ENCODE measurements around the gene TMEM18.
A peak's percentile ranks its signal among the peaks of the same experiment; 100 is the strongest.

The TMEM18 gene
- 15.9 to 24.4 (median 21.7) reads per million in 3 donors for total RNA-seq

DNA sequence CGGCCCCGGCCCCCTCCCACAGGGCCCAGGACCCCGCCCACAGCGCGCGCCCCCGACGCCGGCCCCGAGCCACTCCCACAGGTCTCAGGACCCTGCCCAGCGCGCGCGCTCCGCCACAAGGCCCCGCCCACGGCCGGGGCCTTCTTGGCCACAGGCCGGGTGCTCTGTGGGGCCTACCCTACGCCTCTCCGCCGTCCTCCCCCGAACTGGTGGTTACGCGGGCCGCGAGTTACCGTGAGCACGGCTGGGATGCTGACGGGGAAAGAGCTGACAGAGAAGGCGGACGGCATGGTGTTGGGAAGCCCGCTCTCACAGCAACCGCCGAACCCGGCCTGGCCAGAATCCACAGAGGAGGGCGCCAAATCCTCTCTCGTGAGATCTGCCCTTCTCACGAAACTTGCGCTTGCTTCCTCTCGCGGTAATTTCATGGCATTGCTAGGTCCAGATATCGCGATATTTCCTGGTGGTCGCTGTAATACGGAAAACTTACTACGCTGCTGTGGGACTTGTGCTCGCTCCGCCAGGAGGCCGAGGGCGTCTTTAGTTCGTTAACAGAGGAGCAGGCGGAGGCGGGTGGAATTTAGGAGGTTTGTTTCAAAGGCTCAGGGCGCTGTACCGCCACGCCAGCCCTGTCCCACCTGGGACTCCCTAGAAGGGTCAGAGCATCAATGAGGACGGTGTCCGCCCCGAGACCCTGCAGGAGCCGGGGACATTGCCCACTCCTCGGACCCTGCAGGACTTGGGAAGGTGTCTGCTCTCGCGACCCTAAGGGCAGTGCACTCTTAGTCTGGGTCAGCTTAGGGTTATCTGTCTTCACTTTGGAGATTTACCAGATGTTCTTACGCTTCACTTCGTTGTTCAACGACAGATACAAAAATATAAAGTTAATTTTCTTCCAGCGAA is at the start of gene TMEM18:
Gene TMEM18 (minus strand): TSS at position 351 of the 903 bp plus-strand sequence. CDS start 61 bp downstream, at position 290.
- peak; percentile 83 to 90 (median 89) for DNase-seq
- Histone ChIP-seq H3K4me1 (ENCODE audit: control insufficient read depth, insufficient read depth, low read length, poor library complexity, severe bottlenecking) (peaks cover 3% of the 10 kb centered on the region), H3K27ac (ENCODE audit: insufficient read depth, low read length, poor library complexity, severe bottlenecking) (peak within 1 kb of the TSS; percentile 100), H3K4me3 (ENCODE audit: insufficient read depth, low read depth, low read length, poor library complexity, severe bottlenecking) (peak within 1 kb of the TSS; percentile 80), H3K27me3 (replicated peaks; ENCODE audit: control insufficient read depth, insufficient read depth, low read length, poor library complexity, severe bottlenecking) (no peaks in the 10 kb centered on the region), H3K36me3 (ENCODE audit: control insufficient read depth, insufficient read depth, low read length) (peaks cover 10% of the 10 kb centered on the region), H3K9me3 (ENCODE audit: control insufficient read depth, low read length) (no peaks in the 10 kb centered on the region)

GRCh38 chr2:726169-726568 is 49.0 kb upstream of the TMEM18 start:
- Histone ChIP-seq H3K27me3 (replicated peaks; ENCODE audit: control insufficient read depth, insufficient read depth, low read length, poor library complexity, severe bottlenecking) (no peaks in the 10 kb centered on the region), H3K4me3 (ENCODE audit: insufficient read depth, low read depth, low read length, poor library complexity, severe bottlenecking) (no peak overlapping the region), H3K4me1 (ENCODE audit: control insufficient read depth, insufficient read depth, low read length, poor library complexity, severe bottlenecking) (no peaks in the 10 kb centered on the region), H3K36me3 (ENCODE audit: control insufficient read depth, insufficient read depth, low read length) (no peaks in the 10 kb centered on the region), H3K27ac (ENCODE audit: insufficient read depth, low read length, poor library complexity, severe bottlenecking) (no peak overlapping the region), H3K9me3 (ENCODE audit: control insufficient read depth, low read length) (no peaks in the 10 kb centered on the region)
- DNase-seq, result no peak

DNA sequence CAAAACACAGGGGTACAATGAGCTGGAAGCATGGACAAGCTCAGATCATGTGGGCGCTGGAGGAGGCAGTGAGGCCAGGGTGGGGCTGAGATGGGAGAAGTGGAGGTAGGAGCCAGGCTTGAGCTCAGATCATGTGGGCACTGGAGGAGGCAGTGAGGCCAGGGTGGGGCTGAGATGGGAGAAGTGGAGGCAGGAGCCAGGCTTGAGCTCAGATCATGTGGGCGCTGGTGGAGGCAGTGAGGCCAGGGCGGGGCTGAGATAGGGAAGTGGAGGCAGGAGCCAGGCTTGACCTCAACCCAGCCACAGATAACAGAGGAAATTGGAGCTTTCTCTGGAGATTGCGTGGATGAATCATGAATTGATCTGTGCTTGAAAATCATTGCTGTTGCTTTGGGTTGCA is 48.3 kb upstream of the TMEM18 start:
- H3K36me3 ChIP-seq (ENCODE audit: control insufficient read depth, insufficient read depth, low read length), result no peaks in the 10 kb centered on the region
- H3K4me1 ChIP-seq (ENCODE audit: control insufficient read depth, insufficient read depth, low read length, poor library complexity, severe bottlenecking), result no peaks in the 10 kb centered on the region
- H3K27ac ChIP-seq (ENCODE audit: insufficient read depth, low read length, poor library complexity, severe bottlenecking), result no peak overlapping the region
- H3K27me3 ChIP-seq (replicated peaks; ENCODE audit: control insufficient read depth, insufficient read depth, low read length, poor library complexity, severe bottlenecking), result no peaks in the 10 kb centered on the region
- no peak overlapping the region for H3K4me3 ChIP-seq (ENCODE audit: insufficient read depth, low read depth, low read length, poor library complexity, severe bottlenecking)
- DNase-seq, result no peak
- H3K9me3 ChIP-seq (ENCODE audit: control insufficient read depth, low read length), result no peaks in the 10 kb centered on the region

- no peaks in the 10 kb centered on the region for H3K27me3 ChIP-seq (replicated peaks; ENCODE audit: control insufficient read depth, insufficient read depth, low read length, poor library complexity, severe bottlenecking)
- no peaks in the 10 kb centered on the region for H3K4me1 ChIP-seq (ENCODE audit: control insufficient read depth, insufficient read depth, low read length, poor library complexity, severe bottlenecking)
- H3K9me3 ChIP-seq (ENCODE audit: control insufficient read depth, low read length), result no peaks in the 10 kb centered on the region
- no peak overlapping the region for H3K27ac ChIP-seq (ENCODE audit: insufficient read depth, low read length, poor library complexity, severe bottlenecking)
- H3K36me3 ChIP-seq (ENCODE audit: control insufficient read depth, insufficient read depth, low read length), result no peaks in the 10 kb centered on the region
- DNase-seq, result no peak
- H3K4me3 ChIP-seq (ENCODE audit: insufficient read depth, low read depth, low read length, poor library complexity, severe bottlenecking), result no peak overlapping the region
Measured at GRCh38 chr2:723761-724160, 46.6 kb upstream of the TMEM18 start.

GRCh38 chr2:720842-721241 is 43.6 kb upstream of the TMEM18 start:
- H3K9me3 ChIP-seq (ENCODE audit: control insufficient read depth, low read length), result no peaks in the 10 kb centered on the region
- no peak overlapping the region for H3K27ac ChIP-seq (ENCODE audit: insufficient read depth, low read length, poor library complexity, severe bottlenecking)
- DNase-seq, result no peak
- H3K4me3 ChIP-seq (ENCODE audit: insufficient read depth, low read depth, low read length, poor library complexity, severe bottlenecking), result no peak overlapping the region
- H3K4me1 ChIP-seq (ENCODE audit: control insufficient read depth, insufficient read depth, low read length, poor library complexity, severe bottlenecking), result no peaks in the 10 kb centered on the region
- no peaks in the 10 kb centered on the region for H3K36me3 ChIP-seq (ENCODE audit: control insufficient read depth, insufficient read depth, low read length)
- H3K27me3 ChIP-seq (replicated peaks; ENCODE audit: control insufficient read depth, insufficient read depth, low read length, poor library complexity, severe bottlenecking), result no peaks in the 10 kb centered on the region

- H3K27ac ChIP-seq (ENCODE audit: insufficient read depth, low read length, poor library complexity, severe bottlenecking), result no peak overlapping the region
Measured at GRCh38 chr2:719734-720133, 42.5 kb upstream of the TMEM18 start.

DNA sequence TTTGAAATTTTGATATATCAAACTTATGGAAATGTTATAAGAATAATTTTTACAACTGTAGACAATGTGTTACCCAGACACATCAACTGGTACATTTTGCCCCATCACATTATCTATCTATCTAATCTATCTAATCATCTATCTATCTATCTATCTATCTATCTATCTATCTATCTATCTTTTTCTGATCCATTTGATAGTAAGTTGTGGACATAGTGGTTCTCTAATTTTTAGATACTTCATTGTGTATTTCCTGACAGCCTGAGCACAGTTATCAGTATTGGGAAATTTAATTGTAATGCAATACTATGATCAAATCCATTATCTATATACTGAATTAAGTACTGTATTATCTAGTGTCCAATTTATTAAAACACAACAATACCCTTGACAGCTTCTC is 42.0 kb upstream of the TMEM18 start:
- no peak overlapping the region for H3K27ac ChIP-seq (ENCODE audit: insufficient read depth, low read length, poor library complexity, severe bottlenecking)
- no peaks in the 10 kb centered on the region for H3K9me3 ChIP-seq (ENCODE audit: control insufficient read depth, low read length)
- no peaks in the 10 kb centered on the region for H3K27me3 ChIP-seq (replicated peaks; ENCODE audit: control insufficient read depth, insufficient read depth, low read length, poor library complexity, severe bottlenecking)
- H3K4me3 ChIP-seq (ENCODE audit: insufficient read depth, low read depth, low read length, poor library complexity, severe bottlenecking), result no peak overlapping the region
- no peaks in the 10 kb centered on the region for H3K36me3 ChIP-seq (ENCODE audit: control insufficient read depth, insufficient read depth, low read length)
- no peak for DNase-seq
- H3K4me1 ChIP-seq (ENCODE audit: control insufficient read depth, insufficient read depth, low read length, poor library complexity, severe bottlenecking), result no peaks in the 10 kb centered on the region

More at GRCh38 chr2:719734-720133, 42.5 kb upstream of the TMEM18 start:
- Histone ChIP-seq H3K4me1 (ENCODE audit: control insufficient read depth, insufficient read depth, low read length, poor library complexity, severe bottlenecking) (no peaks in the 10 kb centered on the region), H3K36me3 (ENCODE audit: control insufficient read depth, insufficient read depth, low read length) (no peaks in the 10 kb centered on the region), H3K27me3 (replicated peaks; ENCODE audit: control insufficient read depth, insufficient read depth, low read length, poor library complexity, severe bottlenecking) (no peaks in the 10 kb centered on the region), H3K4me3 (ENCODE audit: insufficient read depth, low read depth, low read length, poor library complexity, severe bottlenecking) (no peak overlapping the region), H3K9me3 (ENCODE audit: control insufficient read depth, low read length) (no peaks in the 10 kb centered on the region)
- DNase-seq, result no peak

GRCh38 chr2:717661-718060 is 40.5 kb upstream of the TMEM18 start:
- Histone ChIP-seq H3K27ac (ENCODE audit: insufficient read depth, low read length, poor library complexity, severe bottlenecking) (no peak overlapping the region), H3K4me3 (ENCODE audit: insufficient read depth, low read depth, low read length, poor library complexity, severe bottlenecking) (no peak overlapping the region), H3K27me3 (replicated peaks; ENCODE audit: control insufficient read depth, insufficient read depth, low read length, poor library complexity, severe bottlenecking) (no peaks in the 10 kb centered on the region), H3K4me1 (ENCODE audit: control insufficient read depth, insufficient read depth, low read length, poor library complexity, severe bottlenecking) (no peaks in the 10 kb centered on the region), H3K36me3 (ENCODE audit: control insufficient read depth, insufficient read depth, low read length) (no peaks in the 10 kb centered on the region), H3K9me3 (ENCODE audit: control insufficient read depth, low read length) (no peaks in the 10 kb centered on the region)
- no peak for DNase-seq

DNA sequence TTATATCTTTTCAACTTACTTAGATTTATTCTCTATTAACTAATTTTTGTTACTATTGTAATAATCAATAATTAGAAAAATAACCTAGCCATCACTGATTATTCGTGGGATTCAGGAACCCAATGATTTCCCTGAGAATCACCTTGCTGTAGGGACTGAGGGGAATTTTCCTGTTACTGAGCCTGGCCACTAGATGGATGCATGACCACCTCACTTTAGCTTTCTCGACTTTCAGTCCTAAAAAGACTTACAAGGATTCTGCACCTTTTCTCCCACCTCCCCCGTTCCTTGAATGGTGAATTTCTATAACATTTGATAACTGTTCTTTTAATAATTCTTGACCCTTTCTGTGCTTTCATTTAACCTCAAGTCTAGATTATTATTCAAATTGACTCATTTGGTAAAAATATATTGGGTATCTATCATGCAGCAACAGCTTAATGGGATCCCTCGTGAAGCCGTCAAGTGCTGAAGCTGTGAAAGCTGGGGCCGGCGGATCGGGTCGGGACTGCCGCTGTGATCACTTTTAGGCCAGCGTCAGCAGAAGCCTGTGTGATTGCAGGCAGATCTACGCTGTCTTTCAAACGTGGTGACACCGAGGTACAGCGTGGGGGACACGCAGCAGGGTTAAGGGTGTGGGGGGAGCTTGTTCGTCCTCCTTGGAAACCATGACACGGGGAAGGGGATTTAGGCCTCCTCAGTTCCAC is 38.8 kb upstream of the TMEM18 start:
- no peaks in the 10 kb centered on the region for H3K9me3 ChIP-seq (ENCODE audit: control insufficient read depth, low read length)
- H3K4me1 ChIP-seq (ENCODE audit: control insufficient read depth, insufficient read depth, low read length, poor library complexity, severe bottlenecking), result no peaks in the 10 kb centered on the region
- DNase-seq, result no peak
- no peaks in the 10 kb centered on the region for H3K36me3 ChIP-seq (ENCODE audit: control insufficient read depth, insufficient read depth, low read length)
- H3K27me3 ChIP-seq (replicated peaks; ENCODE audit: control insufficient read depth, insufficient read depth, low read length, poor library complexity, severe bottlenecking), result no peaks in the 10 kb centered on the region
- no peak overlapping the region for H3K27ac ChIP-seq (ENCODE audit: insufficient read depth, low read length, poor library complexity, severe bottlenecking)
- H3K4me3 ChIP-seq (ENCODE audit: insufficient read depth, low read depth, low read length, poor library complexity, severe bottlenecking), result no peak overlapping the region

- Histone ChIP-seq H3K9me3 (ENCODE audit: control insufficient read depth, low read length) (no peaks in the 10 kb centered on the region), H3K4me3 (ENCODE audit: insufficient read depth, low read depth, low read length, poor library complexity, severe bottlenecking) (no peak overlapping the region), H3K4me1 (ENCODE audit: control insufficient read depth, insufficient read depth, low read length, poor library complexity, severe bottlenecking) (no peaks in the 10 kb centered on the region), H3K36me3 (ENCODE audit: control insufficient read depth, insufficient read depth, low read length) (no peaks in the 10 kb centered on the region), H3K27me3 (replicated peaks; ENCODE audit: control insufficient read depth, insufficient read depth, low read length, poor library complexity, severe bottlenecking) (no peaks in the 10 kb centered on the region), H3K27ac (ENCODE audit: insufficient read depth, low read length, poor library complexity, severe bottlenecking) (no peak overlapping the region)
- DNase-seq, result no peak
Measured at GRCh38 chr2:715038-715437, 37.8 kb upstream of the TMEM18 start.

Data from effector memory CD4-positive, alpha-beta T cell (primary cell).